GM23338 (cell line): ENCODE measurements around the gene VSX1. TPM values are rescaled to one million over a fixed set of nuclear protein-coding genes. Genes with fewer than 3 reads are reported as not detected.

Source experiments
- ATAC-seq: fragments of 200-7000 bp; cut with Tn5 transposase; 3 replicates; pipeline ENCODE4 v1.9.1; 2020
- DNase-seq: peaks from one replicate; pipeline ENCODE4 v3.0.0-alpha.2; 2015; ENCODE audit warnings: low spot score
- H2AFZ ChIP-seq: fragments of 200-600 bp; sonication (generic); 2 replicates; pipeline ENCODE4 v1.8.0; 2016; ENCODE audit warnings: antibody characterized with exemption, mild to moderate bottlenecking, moderate library complexity
- H3F3A ChIP-seq: fragments of 200-600 bp; sonication (generic); replicated peaks from 2 replicates; pipeline ENCODE4 v1.8.0; 2017; ENCODE audit warnings: antibody characterized with exemption, mixed run types, low read depth
- H3K27ac ChIP-seq: fragments of 200-600 bp; sonication (generic); 2 replicates; pipeline ENCODE4 v1.6.1; 2016; ENCODE audit warnings: low read depth
- H3K27me3 ChIP-seq: fragments of 200-600 bp; sonication (generic); 2 replicates; pipeline ENCODE4 v1.8.0; 2016; ENCODE audit warnings: mild to moderate bottlenecking, mixed run types, moderate library complexity; ENCODE audit not compliant: insufficient read depth
- H3K36me3 ChIP-seq: fragments of 200-600 bp; sonication (generic); 2 replicates; pipeline ENCODE4 v1.8.0; 2016; ENCODE audit warnings: mild to moderate bottlenecking; ENCODE audit not compliant: insufficient read depth
- H3K4me1 ChIP-seq: fragments of 200-600 bp; sonication (generic); 2 replicates; pipeline ENCODE4 v1.8.0; 2016; ENCODE audit warnings: mild to moderate bottlenecking, moderate library complexity; ENCODE audit not compliant: insufficient read depth
- H3K4me2 ChIP-seq: fragments of 200-600 bp; sonication (generic); 2 replicates; pipeline ENCODE4 v1.7.1; 2017; ENCODE audit warnings: mixed run types
- H3K4me3 ChIP-seq: fragments of 200-600 bp; sonication (generic); 2 replicates; pipeline ENCODE4 v1.6.1; 2016; ENCODE audit warnings: mixed run types
- H3K79me2 ChIP-seq: fragments of 200-600 bp; sonication (generic); replicated peaks from 2 replicates; pipeline ENCODE4 v1.8.0; 2017; ENCODE audit warnings: mild to moderate bottlenecking; ENCODE audit not compliant: insufficient read depth
- H3K9me2 ChIP-seq: fragments of 200-600 bp; sonication (generic); 2 replicates; pipeline ENCODE4 v1.8.0; 2017; ENCODE audit not compliant: insufficient read depth
- H4K20me1 ChIP-seq: fragments of 200-600 bp; sonication (generic); replicated peaks from 2 replicates; pipeline ENCODE4 v1.8.0; 2017; ENCODE audit warnings: mild to moderate bottlenecking; ENCODE audit not compliant: insufficient read depth
- H3K27ac Mint-ChIP-seq: 2 replicates; pipeline ENCODE4 v1.8.0; 2020; ENCODE audit warnings: inconsistent platforms, mild to moderate bottlenecking, moderate library complexity, mixed read lengths
- H3K27me3 Mint-ChIP-seq: 3 replicates; pipeline ENCODE4 v1.8.0; 2022; ENCODE audit warnings: low read depth, mild to moderate bottlenecking, moderate library complexity, mixed read lengths, inconsistent platforms; ENCODE audit not compliant: insufficient read depth, poor library complexity
- H3K36me3 Mint-ChIP-seq: 3 replicates; pipeline ENCODE4 v1.8.0; 2021; ENCODE audit warnings: low read depth, mild to moderate bottlenecking, inconsistent platforms, moderate library complexity, mixed read lengths
- H3K4me1 Mint-ChIP-seq: 3 replicates; pipeline ENCODE4 v1.8.0; 2020; ENCODE audit warnings: mild to moderate bottlenecking, inconsistent platforms, mixed read lengths
- H3K4me3 Mint-ChIP-seq: 3 replicates; pipeline ENCODE4 v1.8.0; 2021; ENCODE audit warnings: moderate library complexity, mild to moderate bottlenecking, inconsistent platforms, mixed read lengths
- H3K9me3 Mint-ChIP-seq: 3 replicates; pipeline ENCODE4 v1.8.0; 2020; ENCODE audit warnings: moderate library complexity, mild to moderate bottlenecking, inconsistent platforms, mixed read lengths
- CREB1 ChIP-seq: fragments of 250-450 bp; sonication (Bioruptor Pico); IDR thresholded peaks from 2 replicates; pipeline ENCODE4 v1.5.0; 2020; ENCODE audit warnings: low read depth, mild to moderate bottlenecking, moderate library complexity
- EZH2phosphoT487 ChIP-seq: fragments of 200-600 bp; sonication (generic); IDR thresholded peaks from one replicate; pipeline ENCODE4 v1.8.1; 2018; ENCODE audit warnings: antibody characterized with exemption; ENCODE audit not compliant: unreplicated experiment
- JUNB ChIP-seq: IDR thresholded peaks from one replicate; pipeline ENCODE4 v1.6.1; 2016; ENCODE audit warnings: antibody characterized with exemption; ENCODE audit not compliant: unreplicated experiment
- NANOG ChIP-seq: IDR thresholded peaks from 2 replicates; pipeline ENCODE4 v1.6.1; 2016; ENCODE audit warnings: antibody characterized with exemption, borderline replicate concordance
- POLR2AphosphoS5 ChIP-seq: IDR thresholded peaks from 2 replicates; pipeline ENCODE4 v1.6.1; 2016; ENCODE audit warnings: antibody characterized with exemption, low read depth
- REST ChIP-seq: IDR thresholded peaks from one replicate; pipeline ENCODE4 v1.6.1; 2018; ENCODE audit warnings: antibody characterized with exemption; ENCODE audit not compliant: unreplicated experiment
- STAT1 ChIP-seq: IDR thresholded peaks from one replicate; pipeline ENCODE4 v1.6.1; 2016; ENCODE audit warnings: antibody characterized with exemption; ENCODE audit not compliant: unreplicated experiment
- ZNF114 ChIP-seq: fragments of 250-450 bp; sonication (Bioruptor Pico); IDR thresholded peaks from 2 replicates; pipeline ENCODE4 v1.5.0; 2020; ENCODE audit warnings: mild to moderate bottlenecking, moderate library complexity
- ZNF331 ChIP-seq: fragments of 250-450 bp; sonication (Bioruptor Pico); IDR thresholded peaks from 2 replicates; pipeline ENCODE4 v1.5.0; 2020; ENCODE audit warnings: low read depth, mild to moderate bottlenecking, moderate library complexity
- polyA plus RNA-seq: library from polyadenylated mRNA; unstranded; fragments of >200 nt; fragmentation: Nextera tagmentation; extraction: Ambion mirVana; gene quantifications from 2 replicates; pipeline ENCODE4 v1.2.1, GENCODE V29; 2016
- total RNA-seq: library from RNA; depleted of rRNA; stranded (reverse); fragments of >200 nt; shearing (Covaris generic); gene quantifications from 2 replicates; pipeline ENCODE4 v1.2.3, GENCODE V29; 2014
- TF ChIP-seq, protein P1 (sequence below), 2 experiments: fragments of 200-600 bp in 1 of 2; sonication (generic) in 1 of 2; conservative IDR thresholded peaks; 2 replicates each; pipeline versions ENCODE4 v1.5.1 to v1.6.1; 2016 to 2017; ENCODE audit warnings: antibody characterized with exemption in 2 of 2, low read depth in 2 of 2, mild to moderate bottlenecking in 2 of 2, moderate library complexity in 1 of 2
- TF ChIP-seq, protein P2 (sequence below): IDR thresholded peaks from 2 replicates; pipeline ENCODE4 v1.6.1; 2016; ENCODE audit warnings: antibody characterized with exemption

VSX1 gene
- total and polyA plus RNA-seq, 2 experiments from 2014 or later, result 0.73 TPM; not detected in 1

DNA sequence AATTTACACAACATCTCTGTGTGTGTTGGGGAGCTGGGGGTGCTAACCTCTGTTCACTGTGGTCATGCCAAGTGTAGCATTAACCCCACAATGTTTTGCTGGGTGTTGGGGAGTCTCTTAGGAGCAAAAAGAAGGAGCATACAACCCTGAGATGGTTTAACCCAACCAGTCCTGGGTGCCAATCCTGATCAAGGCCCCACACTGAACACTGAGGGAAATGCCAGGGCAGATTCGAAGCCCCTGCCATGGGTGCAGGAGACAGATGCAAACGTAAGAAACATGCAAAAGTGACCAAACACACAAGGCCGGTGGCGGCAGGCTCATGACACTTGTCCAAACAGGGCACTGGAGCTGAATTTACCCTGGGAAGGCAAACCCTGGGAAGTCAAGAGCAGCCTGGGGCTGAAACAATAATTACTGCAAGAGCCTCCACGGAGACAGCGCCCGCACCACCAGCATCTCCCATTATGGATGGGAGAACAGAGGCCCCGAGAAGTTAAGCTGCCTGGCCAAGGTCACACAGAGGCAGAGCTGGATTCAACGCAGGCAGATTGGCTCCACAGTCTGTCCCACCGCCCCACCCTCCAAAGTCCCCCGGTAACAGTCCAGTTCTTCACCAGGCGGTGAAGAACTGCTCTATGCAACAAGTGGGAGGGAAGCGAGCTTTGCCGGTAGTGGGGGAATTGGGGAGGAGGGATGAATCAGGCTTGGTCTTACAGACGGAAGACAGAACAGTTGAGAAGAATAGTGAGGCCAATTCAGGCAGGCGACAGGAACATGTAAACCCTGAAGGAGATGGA is 32.5 kb downstream of the VSX1 start (continued):
- no peak for TF ChIP-seq REST
- TF ChIP-seq CREB1 (CRISPR knock-in tag), result no peak
- TF ChIP-seq, protein P1, sequence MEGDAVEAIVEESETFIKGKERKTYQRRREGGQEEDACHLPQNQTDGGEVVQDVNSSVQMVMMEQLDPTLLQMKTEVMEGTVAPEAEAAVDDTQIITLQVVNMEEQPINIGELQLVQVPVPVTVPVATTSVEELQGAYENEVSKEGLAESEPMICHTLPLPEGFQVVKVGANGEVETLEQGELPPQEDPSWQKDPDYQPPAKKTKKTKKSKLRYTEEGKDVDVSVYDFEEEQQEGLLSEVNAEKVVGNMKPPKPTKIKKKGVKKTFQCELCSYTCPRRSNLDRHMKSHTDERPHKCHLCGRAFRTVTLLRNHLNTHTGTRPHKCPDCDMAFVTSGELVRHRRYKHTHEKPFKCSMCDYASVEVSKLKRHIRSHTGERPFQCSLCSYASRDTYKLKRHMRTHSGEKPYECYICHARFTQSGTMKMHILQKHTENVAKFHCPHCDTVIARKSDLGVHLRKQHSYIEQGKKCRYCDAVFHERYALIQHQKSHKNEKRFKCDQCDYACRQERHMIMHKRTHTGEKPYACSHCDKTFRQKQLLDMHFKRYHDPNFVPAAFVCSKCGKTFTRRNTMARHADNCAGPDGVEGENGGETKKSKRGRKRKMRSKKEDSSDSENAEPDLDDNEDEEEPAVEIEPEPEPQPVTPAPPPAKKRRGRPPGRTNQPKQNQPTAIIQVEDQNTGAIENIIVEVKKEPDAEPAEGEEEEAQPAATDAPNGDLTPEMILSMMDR (conservative IDR thresholded peaks at IDR 0.05; ENCODE audit: low read depth in 2 of 2), result no peak
- TF ChIP-seq JUNB, result no peak
- no peak for TF ChIP-seq EZH2phosphoT487
- TF ChIP-seq, protein P2, sequence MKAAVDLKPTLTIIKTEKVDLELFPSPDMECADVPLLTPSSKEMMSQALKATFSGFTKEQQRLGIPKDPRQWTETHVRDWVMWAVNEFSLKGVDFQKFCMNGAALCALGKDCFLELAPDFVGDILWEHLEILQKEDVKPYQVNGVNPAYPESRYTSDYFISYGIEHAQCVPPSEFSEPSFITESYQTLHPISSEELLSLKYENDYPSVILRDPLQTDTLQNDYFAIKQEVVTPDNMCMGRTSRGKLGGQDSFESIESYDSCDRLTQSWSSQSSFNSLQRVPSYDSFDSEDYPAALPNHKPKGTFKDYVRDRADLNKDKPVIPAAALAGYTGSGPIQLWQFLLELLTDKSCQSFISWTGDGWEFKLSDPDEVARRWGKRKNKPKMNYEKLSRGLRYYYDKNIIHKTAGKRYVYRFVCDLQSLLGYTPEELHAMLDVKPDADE, result no peak
- TF ChIP-seq ZNF331 (CRISPR knock-in tag), result no peak
- no peak for TF ChIP-seq NANOG
- no peak for TF ChIP-seq POLR2AphosphoS5
- TF ChIP-seq STAT1, result no peak

DNA sequence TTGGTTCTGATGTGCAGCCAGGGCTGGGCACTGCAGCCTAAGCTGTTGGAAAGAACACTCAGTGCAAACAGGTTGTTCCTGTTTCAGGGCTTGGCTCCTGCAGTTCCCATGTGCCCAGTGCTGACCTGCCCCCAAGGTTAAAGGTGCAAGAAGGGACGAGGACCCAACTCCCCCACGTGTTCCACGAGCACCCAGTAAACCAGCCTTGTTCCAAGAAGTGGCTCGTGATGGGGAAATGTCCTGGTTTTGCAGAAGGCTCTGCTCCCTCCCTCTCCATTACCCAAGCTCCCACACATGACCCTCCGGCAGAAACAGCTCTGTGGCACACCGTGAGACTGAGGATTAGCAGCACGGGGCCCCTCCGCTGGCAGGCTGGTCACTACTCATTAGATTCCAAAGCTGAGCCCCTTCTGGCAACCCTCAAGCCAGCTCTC is 33.4 kb downstream of the VSX1 start:
- Mint-ChIP-seq H3K27ac (no peak overlapping the region), H3K4me3 (no peak overlapping the region), H3K27me3 (peaks cover 18% of the 10 kb centered on the region), H3K4me1 (peaks cover 10% of the 10 kb centered on the region; the same call in 1 of the 3 replicates), H3K9me3 (no peaks in the 10 kb centered on the region; the same call in 2 of the 3 replicates), H3K36me3 (no peaks in the 10 kb centered on the region)
- Histone ChIP-seq H4K20me1 (no peaks in the 10 kb centered on the region), H3K4me1 (peaks cover 8% of the 10 kb centered on the region; the same call in 1 of the 2 replicates), H3K36me3 (no peaks in the 10 kb centered on the region), H2AFZ (no peak overlapping the region), H3F3A (no peaks in the 10 kb centered on the region), H3K27ac (no peak overlapping the region), H3K9me2 (no peaks in the 10 kb centered on the region; the same call in 1 of the 2 replicates), H3K79me2 (no peaks in the 10 kb centered on the region), H3K4me2 (no peak overlapping the region), H3K4me3 (no peak overlapping the region), H3K27me3 (no peaks in the 10 kb centered on the region)
- ATAC-seq (no peak), DNase-seq (no peak)
- TF ChIP-seq, protein P2, result no peak
- TF ChIP-seq EZH2phosphoT487 (no peak), ZNF114 (CRISPR knock-in tag) (no peak), NANOG (no peak), REST (no peak)
- TF ChIP-seq, protein P1 (conservative IDR thresholded peaks at IDR 0.05; ENCODE audit: low read depth in 2 of 2), result no peak
